GOT3 (cell line): ENCODE data around the gene SLC7A1.

Source experiments
- DNase-seq: peaks from one replicate; lab custom pipeline; 2025; ENCODE audit warnings: mixed read lengths; lab: John Stamatoyannopoulos, UW

SLC7A1 gene

GRCh38 chr13:29510651-29511084, 84.8 kb downstream of the SLC7A1 start:
- no peak for DNase-seq

DNA sequence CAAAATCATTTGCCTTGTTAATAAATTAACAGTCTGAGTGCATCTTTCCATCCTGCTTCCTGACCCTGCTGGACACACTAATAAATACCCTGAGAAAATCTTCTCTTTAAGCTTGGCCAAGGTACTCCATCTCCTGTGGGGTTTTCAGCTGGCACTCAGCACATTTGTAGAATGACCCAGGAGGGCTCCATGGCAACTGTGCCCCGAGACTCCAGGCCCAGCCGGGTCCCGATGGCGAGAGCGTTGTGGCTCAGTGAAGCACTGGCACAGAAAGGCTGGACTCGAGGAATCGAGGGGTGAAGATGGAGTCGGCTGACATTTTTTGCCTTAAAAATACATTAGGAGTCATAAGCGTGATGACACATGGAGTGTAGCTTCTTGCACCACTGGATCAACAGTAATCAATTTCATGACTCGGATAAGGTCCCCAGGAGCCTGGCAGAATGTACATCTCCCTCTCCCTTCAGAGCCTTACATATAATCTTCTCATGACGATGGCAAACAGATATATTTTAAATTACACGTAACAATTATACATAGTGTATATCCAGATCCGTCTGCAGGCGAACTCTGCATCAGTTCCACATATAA, 85.4 kb downstream of the SLC7A1 start:
- no peak for DNase-seq

DNA sequence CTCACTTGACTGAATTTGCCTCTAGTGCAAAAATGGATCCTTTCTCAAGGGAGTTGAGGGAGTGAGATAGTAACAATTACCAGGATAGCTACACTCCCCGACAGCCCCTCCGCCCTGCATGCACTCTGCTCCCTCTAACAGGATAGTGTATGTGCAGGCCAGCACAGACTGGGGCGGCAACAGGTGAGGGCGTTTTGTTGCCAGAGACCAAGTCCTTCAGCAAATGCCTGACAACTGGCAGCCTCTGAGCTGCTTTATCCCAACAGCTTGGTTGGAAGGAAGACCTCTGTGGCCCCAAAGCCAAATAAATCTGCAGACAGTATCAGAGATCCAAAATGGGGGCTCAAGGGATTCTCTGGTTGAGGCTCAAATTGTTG, 86.6 kb downstream of the SLC7A1 start:
- no peak for DNase-seq

DNA sequence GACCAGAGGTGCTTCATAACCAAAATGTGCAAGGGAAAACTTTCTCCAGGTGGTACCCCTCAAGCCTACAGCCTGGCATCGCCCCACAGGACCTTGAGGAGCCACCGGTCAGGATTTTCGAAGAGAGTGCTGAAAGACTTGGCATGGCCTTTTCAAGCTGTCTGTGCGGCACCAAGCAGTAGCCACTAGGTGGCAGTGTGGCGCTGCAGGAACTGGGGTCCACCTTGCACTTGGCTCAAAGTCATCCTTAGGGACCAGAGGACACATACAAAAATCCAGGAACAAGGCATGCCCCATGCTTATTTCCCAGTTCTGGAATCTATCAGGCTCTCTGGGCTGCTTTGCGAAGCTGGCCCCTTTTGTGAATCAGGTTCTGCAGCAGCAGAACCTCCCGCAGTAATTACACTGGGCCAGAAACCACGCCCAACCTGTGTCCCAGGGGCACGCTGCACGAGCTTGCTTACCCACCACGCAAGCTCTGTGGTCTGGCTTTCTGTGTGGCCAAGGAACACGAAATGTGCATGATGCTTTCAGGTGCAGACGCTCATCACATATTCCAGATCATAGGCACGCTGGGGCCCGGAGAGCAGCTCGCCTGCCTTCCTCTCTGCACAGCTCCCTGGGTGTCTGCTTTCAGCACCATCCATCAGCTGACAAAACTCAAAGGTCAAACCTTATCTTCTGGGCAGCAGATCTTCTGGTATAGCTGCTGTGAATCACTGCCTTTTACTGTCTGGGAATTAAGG, 87.2 kb downstream of the SLC7A1 start:
- DNase-seq: peak; percentile 13

GRCh38 chr13:29507356-29507755, 88.1 kb downstream of the SLC7A1 start:
- DNase-seq: no peak

DNA sequence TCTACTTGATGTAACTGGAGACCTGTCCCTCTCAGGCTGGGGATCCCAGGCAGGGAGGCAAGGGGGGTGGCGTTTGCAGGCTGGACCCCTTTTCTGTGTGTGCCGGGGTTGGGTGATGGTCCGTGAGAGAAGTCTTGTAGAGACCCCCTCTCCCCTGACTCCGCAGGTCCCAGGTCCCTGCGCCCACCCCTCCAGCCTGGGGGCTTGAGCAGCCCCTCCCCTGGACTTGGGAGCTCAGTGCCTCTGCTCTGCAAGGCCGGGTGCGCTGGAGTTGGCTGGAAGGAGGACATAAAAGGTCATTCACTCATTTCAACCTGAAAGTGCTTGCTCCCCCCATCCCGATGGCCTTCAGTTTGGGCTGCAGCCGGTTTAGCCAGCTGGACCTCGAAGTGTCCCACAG, 89.5 kb downstream of the SLC7A1 start:
- DNase-seq: no peak

DNA sequence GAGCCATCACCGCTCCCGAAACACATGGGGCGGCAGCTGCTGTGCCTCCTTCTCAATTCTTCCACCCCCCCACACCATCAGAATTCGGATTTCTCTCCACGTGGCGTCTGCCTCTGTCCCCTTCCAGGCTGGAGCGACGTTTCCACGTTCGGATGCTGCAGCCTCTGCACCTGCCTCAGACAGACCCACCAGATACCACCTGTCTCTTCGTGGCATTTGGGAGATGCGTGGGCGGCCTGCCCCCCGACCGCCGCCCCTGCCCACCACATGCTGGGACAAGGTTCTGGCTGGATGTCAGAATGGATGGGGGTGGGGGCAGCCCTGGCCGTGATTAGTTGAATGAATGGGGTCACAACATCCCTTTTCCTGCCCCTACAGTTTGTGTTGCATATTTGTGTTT, 90.0 kb downstream of the SLC7A1 start:
- no peak for DNase-seq

DNA sequence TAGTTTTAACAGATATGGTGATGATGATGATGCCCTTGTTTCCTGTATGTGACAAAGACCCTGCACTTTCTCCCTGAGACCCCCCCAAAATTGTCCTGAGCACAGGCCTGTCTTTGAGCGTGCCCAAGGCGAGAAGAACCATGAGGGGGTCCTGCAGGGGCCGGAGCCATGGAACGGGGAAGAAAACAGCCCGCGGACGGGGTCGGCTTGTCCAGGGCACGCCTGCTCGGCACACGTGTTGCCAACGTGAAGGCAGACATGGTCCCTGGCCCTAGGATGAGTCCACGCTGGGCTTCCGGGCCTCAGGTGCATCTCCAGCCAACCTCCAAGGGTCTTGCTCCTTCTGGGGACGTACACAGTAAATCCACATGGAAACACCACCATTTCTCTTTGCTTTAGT, 90.8 kb downstream of the SLC7A1 start:
- DNase-seq: no peak

- DNase-seq: no peak
Observed at GRCh38 chr13:29503041-29503837, 92.2 kb downstream of the SLC7A1 start.

DNA sequence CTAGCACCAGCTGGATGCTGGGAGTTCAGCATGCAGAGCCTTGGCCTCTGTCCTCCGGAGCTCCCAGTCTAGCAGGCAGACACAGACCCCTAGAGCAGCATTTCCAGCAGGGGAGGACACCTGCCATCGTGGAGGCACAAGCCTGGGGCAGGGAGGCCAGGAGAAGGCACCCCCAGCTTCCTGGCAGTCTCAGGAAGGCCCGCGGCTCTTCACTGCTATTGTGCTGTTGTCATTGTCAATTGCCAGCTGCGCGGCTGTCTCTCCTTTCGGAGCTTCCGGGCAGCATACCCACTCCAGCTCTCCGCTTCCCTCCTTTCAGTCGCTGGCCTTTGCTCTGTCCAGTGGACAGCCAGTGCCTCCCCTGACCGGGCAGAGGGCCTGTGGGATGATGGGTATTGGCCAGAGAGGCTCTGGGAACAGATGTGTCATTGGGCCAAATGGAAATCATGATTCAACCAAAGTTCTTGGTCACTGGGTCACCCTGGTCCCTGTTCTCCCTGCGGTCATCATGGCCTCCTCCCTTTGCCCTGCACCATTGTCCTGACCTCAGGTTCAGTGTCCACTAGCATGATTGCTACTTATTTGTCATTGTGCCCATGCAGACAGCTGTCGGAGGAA, 93.0 kb downstream of the SLC7A1 start:
- no peak for DNase-seq

DNA sequence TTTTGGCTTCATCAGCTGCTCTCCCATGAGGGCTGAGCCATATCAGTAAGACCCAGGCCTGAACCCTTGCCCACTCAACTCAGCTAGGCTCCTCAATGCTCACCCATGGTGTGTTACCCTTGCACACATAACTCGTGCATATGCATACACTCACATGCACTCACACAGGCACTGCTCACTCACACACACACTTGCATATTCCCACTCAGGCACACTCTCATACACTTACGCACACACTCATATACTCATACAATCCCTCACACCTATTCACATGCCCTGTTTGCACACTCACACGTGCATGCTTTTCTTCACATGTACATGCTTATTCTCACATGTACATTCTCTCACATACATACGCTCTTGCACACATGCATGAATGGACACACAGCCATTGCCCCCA, 93.8 kb downstream of the SLC7A1 start:
- DNase-seq: no peak

- DNase-seq: no peak
Observed at GRCh38 chr13:29500386-29500785, 95.1 kb downstream of the SLC7A1 start.

GRCh38 chr13:29499506-29500165, 95.9 kb downstream of the SLC7A1 start:
- no peak for DNase-seq

- DNase-seq: no peak
Observed at GRCh38 chr13:29498426-29499040, 97.0 kb downstream of the SLC7A1 start.

DNA sequence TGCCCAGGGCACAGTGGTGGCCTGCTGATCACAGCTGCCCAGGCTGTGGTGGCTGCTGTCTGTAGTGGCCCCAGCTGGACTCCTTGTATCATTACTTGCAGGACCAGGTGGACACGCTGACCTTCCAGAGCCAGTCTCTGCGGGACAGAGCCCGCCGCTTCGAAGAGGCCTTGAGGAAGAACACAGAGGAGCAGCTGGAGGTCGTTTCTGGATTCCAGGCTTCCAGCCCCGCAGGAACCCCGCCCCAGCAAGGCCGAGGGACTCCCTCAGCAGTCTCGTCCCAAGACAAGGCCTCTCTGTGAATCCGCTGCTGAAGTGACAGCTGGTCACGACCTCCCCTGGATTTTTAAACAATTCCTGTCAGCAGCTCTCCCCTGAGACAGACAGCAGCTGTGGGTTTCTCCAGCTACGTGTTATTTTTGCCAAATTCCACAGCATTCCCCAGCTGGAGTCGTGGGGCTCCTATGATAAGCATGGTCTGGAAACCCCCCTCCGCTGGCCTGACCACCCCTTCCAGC, 98.3 kb downstream of the SLC7A1 start:
- no peak for DNase-seq

GRCh38 chr13:29496241-29496712, 99.2 kb downstream of the SLC7A1 start:
- DNase-seq: no peak

DNA sequence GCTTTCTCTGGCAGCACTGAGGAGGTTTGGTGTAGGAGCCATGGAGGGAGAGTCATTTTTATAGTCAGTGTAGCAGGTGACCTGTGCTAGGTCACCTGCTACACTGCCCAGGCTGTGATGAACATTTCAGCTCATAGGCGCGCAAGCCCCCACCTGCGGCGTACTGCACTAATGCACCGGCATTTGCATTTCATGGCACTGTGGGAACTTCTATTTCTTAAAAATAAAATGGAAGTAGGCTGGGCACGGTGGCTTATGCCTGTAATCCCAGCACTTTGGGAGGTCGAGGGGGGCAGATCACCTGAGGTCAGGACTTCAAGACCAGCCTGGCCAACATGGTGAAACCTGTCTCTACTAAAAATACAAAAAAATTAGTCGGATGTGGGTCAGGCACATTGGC, 101.0 kb downstream of the SLC7A1 start:
- DNase-seq: no peak

GRCh38 chr13:29493796-29494195, 101.7 kb downstream of the SLC7A1 start:
- no peak for DNase-seq

GRCh38 chr13:29491248-29491647, 104.2 kb downstream of the SLC7A1 start:
- DNase-seq: no peak

GRCh38 chr13:29490561-29490885, 105.0 kb downstream of the SLC7A1 start:
- no peak for DNase-seq
